Testis (tissue), 3 donors: ENCODE measurements around the gene LARP1. TPM values are rescaled to one million over a fixed set of nuclear protein-coding genes. Genes with fewer than 3 reads are reported as not detected.
"Not testable (repeated sequence)": the region's sequence is repeated elsewhere in the genome, so short reads cannot be mapped to it uniquely, and the experiment has no call there.

Source experiments
- DNase-seq: peaks from one replicate; pipeline ENCODE4 v3.0.0-alpha.2; 2019
- H3K27ac ChIP-seq, 2 donors: fragments of 200-600 bp; sonication (generic); one replicate each; pipeline ENCODE4 v1.5.1; 2019
- H3K27me3 ChIP-seq: fragments of 200-600 bp; sonication (generic); one replicate; pipeline ENCODE4 v1.5.1; 2019
- H3K36me3 ChIP-seq: fragments of 200-600 bp; sonication (generic); one replicate; pipeline ENCODE4 v1.5.1; 2017; ENCODE audit warnings: low read depth; ENCODE audit errors: missing control alignments
- H3K4me1 ChIP-seq: fragments of 200-600 bp; sonication (generic); one replicate; pipeline ENCODE4 v1.5.1; 2019
- H3K4me3 ChIP-seq, 2 donors: fragments of 200-600 bp; sonication (generic); one replicate each; pipeline ENCODE4 v1.5.1; 2017 to 2019
- H3K9me3 ChIP-seq: fragments of 200-600 bp; sonication (generic); one replicate; pipeline ENCODE4 v1.5.1; 2017
- CTCF ChIP-seq, 3 experiments: fragments of 450-650 bp in 2 of 3; fragments of 200-600 bp in 1 of 3; sonication (generic) in 1 of 3; IDR thresholded peaks; one replicate each; pipeline ENCODE4 v1.5.1; 2016 to 2019; ENCODE audit warnings: antibody characterized with exemption in 3 of 3, mild to moderate bottlenecking in 2 of 3, moderate library complexity in 1 of 3
- POLR2A ChIP-seq: fragments of 450-650 bp; IDR thresholded peaks from one replicate; pipeline ENCODE4 v1.6.1; 2017; ENCODE audit warnings: antibody characterized with exemption, mild to moderate bottlenecking, moderate library complexity
- WGBS, 2 donors: methylation state at CpG; one replicate each; pipeline ENCODE4 v1.1.5; 2018; 5-methylcytosine and 5-hydroxymethylcytosine counted together
- intact Hi-C: fragments of 100-400 bp; cut with DNase I; formaldehyde crosslinking; loops from one replicate; pipeline ENCODE4 v1.15.1; 2023; ENCODE audit warnings: low total_unique reads
- polyA plus RNA-seq: library from polyadenylated mRNA; stranded (reverse); fragments of 350-450 nt; fragmentation: Illumina TruSeq; extraction: RNeasy Lipid Tissue Mini Kit (QIAGEN cat#74804); gene quantifications from one replicate; pipeline ENCODE4 v1.2.3, GENCODE V29; 2014; ENCODE audit warnings: low read depth, low replicate concordance; ENCODE audit not compliant: insufficient read depth
- total RNA-seq, 2 donors: library from RNA; depleted of rRNA; stranded (reverse); fragments of >200 nt; gene quantifications; one replicate each; pipeline ENCODE4 v1.2.3, GENCODE V29; 2016

LARP1 gene
- total and polyA plus RNA-seq, 3 donors from 2014 or later, result 118 to 174 (median 169) TPM

GRCh38 chr5:154819546-154819945 lies 64.4 kb downstream of the LARP1 start:
- Histone ChIP-seq H3K27ac (peak overlapping the region; percentile 67 to 71), H3K36me3 (no peaks in the 10 kb centered on the region), H3K9me3 (no peaks in the 10 kb centered on the region), H3K4me1 (peaks cover 9% of the 10 kb centered on the region), H3K4me3 (no peak overlapping the region), H3K27me3 (no peaks in the 10 kb centered on the region)
- TF ChIP-seq CTCF (IDR thresholded peaks at IDR 0.05) (no peak), POLR2A (no peak)
- DNase-seq, result no peak
- WGBS, 2 donors, result 70 to 88% methylated on average over 3 to 7 of the region's 7 CpGs
- intact Hi-C loops, result loop anchor here (10.0 kb wide), 1 partner anchor 55 kb away; no protein-coding TSS in a partner anchor

- intact Hi-C loops, result no loop called here
- WGBS, 2 donors, result 93% methylated on average over 4 to 5 of the region's 5 CpGs
- Histone ChIP-seq H3K4me1 (peaks cover 9% of the 10 kb centered on the region), H3K9me3 (no peaks in the 10 kb centered on the region), H3K27ac (no peak overlapping the region), H3K36me3 (no peaks in the 10 kb centered on the region), H3K27me3 (no peaks in the 10 kb centered on the region), H3K4me3 (no peak overlapping the region)
- DNase-seq, result no peak
- TF ChIP-seq CTCF (IDR thresholded peaks at IDR 0.05), result no peak
- TF ChIP-seq POLR2A, result no peak
Observed at GRCh38 chr5:154820383-154820782, 65.2 kb downstream of the LARP1 start.

- peak overlapping the region in 1 of 2 donors; percentile 0 for H3K27ac ChIP-seq
- H3K36me3 ChIP-seq, intact Hi-C loops, H3K4me1 ChIP-seq, H3K4me3 ChIP-seq, H3K9me3 ChIP-seq, H3K27me3 ChIP-seq: not testable (repeated sequence)
- WGBS, 2 donors, result 50 to 62% methylated on average over 5 of the region's 5 CpGs
- peak; percentile 61 for DNase-seq
Observed at GRCh38 chr5:154822896-154823295, 67.7 kb downstream of the LARP1 start.

GRCh38 chr5:154823605-154824004 lies 68.4 kb downstream of the LARP1 start:
- Histone ChIP-seq H3K36me3 (no peaks in the 10 kb centered on the region), H3K9me3 (no peaks in the 10 kb centered on the region), H3K4me3 (no peak overlapping the region), H3K27ac (peak overlapping the region in 1 of 2 donors; percentile 0), H3K27me3 (no peaks in the 10 kb centered on the region), H3K4me1 (peaks cover 8% of the 10 kb centered on the region)
- TF ChIP-seq POLR2A (no peak), CTCF (IDR thresholded peaks at IDR 0.05) (no peak)
- DNase-seq, result no peak
- intact Hi-C loops, result no loop called here
- 87% methylated on average over 4 of the region's 4 CpGs for WGBS, 2 donors

- intact Hi-C loops, result no loop called here
- H3K27ac ChIP-seq, result no peak overlapping the region
- H3K27me3 ChIP-seq, result no peaks in the 10 kb centered on the region
- peaks cover 3% of the 10 kb centered on the region for H3K4me1 ChIP-seq
- no peaks in the 10 kb centered on the region for H3K9me3 ChIP-seq
- no peak for DNase-seq
- no peak overlapping the region for H3K4me3 ChIP-seq
- 98 to 100% methylated on average over 2 of the region's 2 CpGs for WGBS, 2 donors
- TF ChIP-seq CTCF (IDR thresholded peaks at IDR 0.05), result no peak
- TF ChIP-seq POLR2A, result no peak
- no peaks in the 10 kb centered on the region for H3K36me3 ChIP-seq
Observed at GRCh38 chr5:154824070-154824469, 68.9 kb downstream of the LARP1 start.
